Tibial artery (tissue), 4 donors: Measurements from ENCODE around the gene TPGS1.

Experiments
- DNase-seq, 2 donors: peaks; one replicate each; pipeline ENCODE4 v3.0.0-alpha.2; 2019
- H3K27ac ChIP-seq, 2 donors: fragments of 200-600 bp; sonication (generic) in 1 of 2; 1 replicate in 1 of 2; 2 replicates in 1 of 2; pipeline ENCODE4 v1.5.1; 2018 to 2019; ENCODE audit warnings: mild to moderate bottlenecking in 1 of 2
- H3K27me3 ChIP-seq, 2 donors: fragments of 200-600 bp; sonication (generic) in 1 of 2; one replicate each; pipeline versions ENCODE4 v1.5.1 to v1.6.0; 2016 to 2019
- H3K36me3 ChIP-seq, 3 donors: fragments of 200-600 bp; sonication (generic) in 2 of 3; one replicate each; pipeline ENCODE4 v1.5.1; 2016 to 2019; ENCODE audit warnings: mild to moderate bottlenecking in 2 of 3
- H3K4me1 ChIP-seq, 4 donors: fragments of 200-600 bp; sonication (generic) in 2 of 4; 1 replicate in 3 of 4; 2 replicates in 1 of 4; pipeline ENCODE4 v1.5.1; 2016 to 2019
- H3K4me3 ChIP-seq, 2 donors: fragments of 200-600 bp; sonication (generic) in 1 of 2; 1 replicate in 1 of 2; 2 replicates in 1 of 2; pipeline ENCODE4 v1.5.1; 2018 to 2019; ENCODE audit warnings: mild to moderate bottlenecking in 2 of 2
- H3K9me3 ChIP-seq, 3 donors: fragments of 200-600 bp; sonication (generic) in 1 of 3; one replicate each; pipeline ENCODE4 v1.5.1; 2016 to 2019
- CTCF ChIP-seq, 2 experiments: fragments of 200-600 bp in 1 of 2; fragments of 450-650 bp in 1 of 2; IDR thresholded peaks; one replicate each; pipeline ENCODE4 v1.5.1; 2017 to 2019; ENCODE audit warnings: antibody characterized with exemption in 2 of 2, mild to moderate bottlenecking in 1 of 2, moderate library complexity in 1 of 2
- intact Hi-C: fragments of 100-400 bp; cut with DNase I; formaldehyde crosslinking; loops from one replicate; pipeline ENCODE4 v1.15.0; 2023; ENCODE audit warnings: low total_unique reads

The TPGS1 gene

GRCh38 chr19:540867-541637, 33.8 kb downstream of the TPGS1 start:
- intact Hi-C loops = no loop called here
- no peak for DNase-seq
- Histone ChIP-seq H3K36me3 (peaks cover 48 to 65% (median 57%) of the 10 kb centered on the region in 3 donors), H3K9me3 (no peaks in the 10 kb centered on the region), H3K4me3 (no peak overlapping the region), H3K27me3 (no peaks in the 10 kb centered on the region), H3K27ac (no peak overlapping the region), H3K4me1 (peaks cover 0 to 8% (median 0%) of the 10 kb centered on the region in 4 donors)
- TF ChIP-seq CTCF (IDR thresholded peaks at IDR 0.05) = no peak

GRCh38 chr19:541699-542098, 34.4 kb downstream of the TPGS1 start:
- no peak overlapping the region for H3K27ac ChIP-seq
- H3K27me3 ChIP-seq = no peaks in the 10 kb centered on the region
- H3K4me1 ChIP-seq = peaks cover 0 to 7% (median 0%) of the 10 kb centered on the region in 4 donors
- no peaks in the 10 kb centered on the region for H3K9me3 ChIP-seq
- no peak for DNase-seq
- H3K4me3 ChIP-seq = no peak overlapping the region
- intact Hi-C loops = no loop called here
- peaks cover 42 to 58% (median 51%) of the 10 kb centered on the region in 3 donors for H3K36me3 ChIP-seq
- no peak for TF ChIP-seq CTCF (IDR thresholded peaks at IDR 0.05)

GRCh38 chr19:542173-542866, 35.0 kb downstream of the TPGS1 start:
- Histone ChIP-seq H3K27ac (no peak overlapping the region), H3K9me3 (no peaks in the 10 kb centered on the region), H3K4me3 (no peak overlapping the region), H3K36me3 (peaks cover 37 to 52% (median 45%) of the 10 kb centered on the region in 3 donors), H3K4me1 (peaks cover 0 to 7% (median 0%) of the 10 kb centered on the region in 4 donors), H3K27me3 (no peaks in the 10 kb centered on the region)
- intact Hi-C loops = no loop called here
- DNase-seq = no peak
- no peak for TF ChIP-seq CTCF (IDR thresholded peaks at IDR 0.05)

GRCh38 chr19:543910-544608, 36.8 kb downstream of the TPGS1 start, which contains the start of gene GZMM:
Gene GZMM, plus strand, starts transcription at chr19:544053. Its CDS starts 19 bp downstream, at chr19:544072.
- no peak within 1 kb of the TSS for H3K27ac ChIP-seq
- H3K27me3 ChIP-seq = peaks cover 0 to 11% of the 10 kb centered on the region in 2 donors
- no peak for DNase-seq
- intact Hi-C loops = no loop called here
- no peak within 1 kb of the TSS for H3K4me3 ChIP-seq
- no peaks in the 10 kb centered on the region for H3K9me3 ChIP-seq
- no peak for TF ChIP-seq CTCF (IDR thresholded peaks at IDR 0.05)
- peaks cover 25 to 36% (median 30%) of the 10 kb centered on the region in 3 donors for H3K36me3 ChIP-seq
- H3K4me1 ChIP-seq = peaks cover 0 to 2% (median 0%) of the 10 kb centered on the region in 4 donors

GRCh38 chr19:547117-547516, 39.8 kb downstream of the TPGS1 start:
- H3K9me3 ChIP-seq = no peaks in the 10 kb centered on the region
- no peak for TF ChIP-seq CTCF (IDR thresholded peaks at IDR 0.05)
- H3K36me3 ChIP-seq = peaks cover 6 to 13% (median 8%) of the 10 kb centered on the region in 3 donors
- DNase-seq = no peak
- peaks cover 0 to 14% of the 10 kb centered on the region in 2 donors for H3K27me3 ChIP-seq
- H3K27ac ChIP-seq = no peak overlapping the region
- peaks cover 0 to 5% (median 0%) of the 10 kb centered on the region in 4 donors for H3K4me1 ChIP-seq
- no peak overlapping the region for H3K4me3 ChIP-seq
- intact Hi-C loops = no loop called here
